Measurements from ENCODE around the gene ZCCHC24.

The ZCCHC24 gene

GRCh38 chr10:79355420-79356017 lies 89.9 kb downstream of the ZCCHC24 start:
- DNase-seq, result no peak

GRCh38 chr10:79354615-79355014 lies 90.8 kb downstream of the ZCCHC24 start:
- DNase-seq, result no peak

- DNase-seq, result no peak
These were observed 91.3 kb downstream of the ZCCHC24 start for GRCh38 chr10:79354141-79354540.

- DNase-seq, result no peak
These were observed 91.7 kb downstream of the ZCCHC24 start for GRCh38 chr10:79353726-79354125.

GRCh38 chr10:79353000-79353406 lies 92.4 kb downstream of the ZCCHC24 start:
- no peak for DNase-seq

GRCh38 chr10:79352035-79352877 lies 93.2 kb downstream of the ZCCHC24 start:
- no peak for DNase-seq

GRCh38 chr10:79351332-79351731 lies 94.1 kb downstream of the ZCCHC24 start:
- no peak for DNase-seq

GRCh38 chr10:79350407-79351154 lies 94.8 kb downstream of the ZCCHC24 start:
- DNase-seq, result no peak

GRCh38 chr10:79349766-79350406 lies 95.5 kb downstream of the ZCCHC24 start:
- no peak for DNase-seq

- DNase-seq, result no peak
These were observed 96.3 kb downstream of the ZCCHC24 start for GRCh38 chr10:79349072-79349491.

GRCh38 chr10:79348640-79348988 lies 96.8 kb downstream of the ZCCHC24 start:
- DNase-seq, result no peak

GRCh38 chr10:79347894-79348639 lies 97.4 kb downstream of the ZCCHC24 start:
- peak; percentile 78 for DNase-seq

GRCh38 chr10:79347226-79347893 lies 98.1 kb downstream of the ZCCHC24 start, which contains the start of gene PPIF:
Gene PPIF (plus strand): TSS chr10:79347469. CDS start chr10:79347549, 80 bp downstream.
- DNase-seq, result peak; percentile 96

GRCh38 chr10:79346388-79347225 lies 98.8 kb downstream of the ZCCHC24 start:
- DNase-seq, result no peak

GRCh38 chr10:79346012-79346340 lies 99.4 kb downstream of the ZCCHC24 start:
- DNase-seq, result peak; percentile 21

- peak; percentile 26 for DNase-seq
These were observed 100.0 kb downstream of the ZCCHC24 start for GRCh38 chr10:79345241-79346011.

GRCh38 chr10:79344502-79345195 lies 100.8 kb downstream of the ZCCHC24 start:
- DNase-seq, result peak; percentile 18

- DNase-seq, result peak; percentile 13
These were observed 102.4 kb downstream of the ZCCHC24 start for GRCh38 chr10:79342811-79343561.

GRCh38 chr10:79342295-79342761 lies 103.1 kb downstream of the ZCCHC24 start:
- DNase-seq, result peak; percentile 5
